A549 (cell line): Measurements from ENCODE around the gene TTC7B. TPM values are rescaled to one million over a fixed set of nuclear protein-coding genes. Genes with fewer than 3 reads are reported as not detected.

Source experiments
- ATAC-seq, 2 experiments: fragments of 200-7000 bp in 1 of 2; fragments of >200 bp in 1 of 2; cut with Nextera tagmentation in 1 of 2; cut with Tn5 transposase in 1 of 2; 3 replicates each; pipeline versions ENCODE4 v1.8.0 to v1.9.1; 2018 to 2020; ENCODE audit warnings: mild to moderate bottlenecking in 1 of 2, moderate library complexity in 1 of 2
- CTCF ChIA-PET: fragments of 300-600 bp; sonication (Branson Sonifier 250); formaldehyde crosslinking; extraction: SDS; loops from one replicate; lab custom pipeline; 2021; ENCODE audit warnings: antibody characterized with exemption, inconsistent platforms; lab: Yijun Ruan, JAX
- POLR2A ChIA-PET: fragments of 350-600 bp; formaldehyde crosslinking; extraction: SDS; loops from one replicate; lab custom pipeline; 2021; ENCODE audit warnings: antibody characterized with exemption, inconsistent platforms; lab: Yijun Ruan, JAX
- DNase-seq, 2 experiments: peaks; one replicate each; pipeline versions ENCODE4 v3.0.0 to v3.0.0-alpha.2; 2011 to 2016; ENCODE audit warnings: low read depth in 1 of 2, low spot score in 1 of 2
- FAIRE-seq: peaks from 2 replicates; lab custom pipeline; 2011; peaks lifted over from hg19 to GRCh38; lab: Jason Lieb, UNC
- H3K27ac ChIP-seq, 2 experiments: fragments of >200 bp; sonication (Bioruptor Twin); formaldehyde crosslinking; 3 replicates each; pipeline ENCODE4 v1.5.1; 2016 to 2017
- H3K4me1 ChIP-seq: fragments of >200 bp; sonication (Bioruptor Twin); formaldehyde crosslinking; 3 replicates; pipeline ENCODE4 v1.6.1; 2016
- H3K4me2 ChIP-seq: fragments of >200 bp; sonication (Bioruptor Twin); formaldehyde crosslinking; 3 replicates; pipeline ENCODE4 v1.6.1; 2016
- H3K4me3 ChIP-seq: fragments of >200 bp; sonication (Bioruptor Twin); formaldehyde crosslinking; 3 replicates; pipeline ENCODE4 v1.5.1; 2016
- H3K9me3 ChIP-seq: fragments of >200 bp; sonication (Bioruptor Twin); formaldehyde crosslinking; 3 replicates; pipeline ENCODE4 v1.6.1; 2016
- BCL3 ChIP-seq: fragments of >200 bp; sonication (Bioruptor Twin); formaldehyde crosslinking; IDR thresholded peaks from 3 replicates; pipeline ENCODE4 v1.6.1; 2016
- CBX8 ChIP-seq: fragments of 200-600 bp; sonication (generic); IDR thresholded peaks from 2 replicates; pipeline ENCODE4 v1.6.1; 2016
- CEBPB ChIP-seq, 2 experiments: fragments of >200 bp in 1 of 2; sonication (Bioruptor Twin) in 1 of 2; formaldehyde crosslinking in 1 of 2; IDR thresholded peaks; 2 replicates each; pipeline ENCODE4 v1.6.1; 2012 to 2016
- CHD2 ChIP-seq: fragments of 150-350 bp; IDR thresholded peaks from 2 replicates; pipeline ENCODE4 v1.6.1; 2014; ENCODE audit warnings: low read length; ENCODE audit not compliant: partially characterized antibody
- CHD4 ChIP-seq: fragments of 200-600 bp; sonication (generic); IDR thresholded peaks from 2 replicates; pipeline ENCODE4 v1.6.1; 2016; ENCODE audit warnings: antibody characterized with exemption, mild to moderate bottlenecking, borderline replicate concordance
- EP300 ChIP-seq, 2 experiments: fragments of >200 bp; sonication (Bioruptor Twin); formaldehyde crosslinking; IDR thresholded peaks; 2 replicates in 1 of 2; 3 replicates in 1 of 2; pipeline ENCODE4 v1.6.1; 2016 to 2017
- FOSL2 ChIP-seq, 2 experiments: fragments of 450-650 bp in 1 of 2; fragments of >200 bp in 1 of 2; sonication (Bioruptor Twin) in 1 of 2; formaldehyde crosslinking; IDR thresholded peaks; 2 replicates each; pipeline versions ENCODE4 v1.5.0 to v1.6.1; 2016 to 2020; ENCODE audit warnings: mild to moderate bottlenecking in 1 of 2, moderate library complexity in 1 of 2
- HMGXB4 ChIP-seq: fragments of 250-450 bp; sonication (Bioruptor Pico); IDR thresholded peaks from 2 replicates; pipeline ENCODE4 v1.5.0; 2021; ENCODE audit warnings: mild to moderate bottlenecking, moderate library complexity, borderline replicate concordance
- HOXB5 ChIP-seq: fragments of 250-450 bp; sonication (Bioruptor Pico); IDR thresholded peaks from 2 replicates; pipeline ENCODE4 v1.5.0; 2020; ENCODE audit warnings: mild to moderate bottlenecking, moderate library complexity
- JUNB ChIP-seq: fragments of >200 bp; sonication (Bioruptor Twin); formaldehyde crosslinking; IDR thresholded peaks from 2 replicates; pipeline ENCODE4 v1.6.1; 2016
- KDM1A ChIP-seq: fragments of 200-600 bp; sonication (generic); IDR thresholded peaks from 2 replicates; pipeline ENCODE4 v1.6.1; 2016; ENCODE audit warnings: low read depth, mild to moderate bottlenecking
- KDM5A ChIP-seq: fragments of 200-600 bp; sonication (generic); IDR thresholded peaks from 2 replicates; pipeline ENCODE4 v1.6.1; 2016; ENCODE audit warnings: antibody characterized with exemption, mild to moderate bottlenecking
- MAFK ChIP-seq: fragments of 450-650 bp; IDR thresholded peaks from 2 replicates; pipeline ENCODE4 v1.6.1; 2014; ENCODE audit not compliant: partially characterized antibody
- MAX ChIP-seq: IDR thresholded peaks from 2 replicates; pipeline ENCODE4 v1.6.1; 2012
- MYC ChIP-seq: IDR thresholded peaks from 2 replicates; pipeline ENCODE4 v1.6.1; 2012; ENCODE audit warnings: mild to moderate bottlenecking, inconsistent platforms, low read length, improper control_type of control experiment, borderline replicate concordance
- NFE2L2 ChIP-seq: fragments of 150-350 bp; conservative IDR thresholded peaks from 2 replicates; pipeline ENCODE4 v1.6.1; 2014; ENCODE audit warnings: low read length
- NPAS2 ChIP-seq: fragments of 250-450 bp; sonication (Bioruptor Pico); IDR thresholded peaks from 2 replicates; pipeline ENCODE4 v1.8.0; 2022; ENCODE audit warnings: mild to moderate bottlenecking, moderate library complexity, borderline replicate concordance
- POLR2A ChIP-seq: IDR thresholded peaks from 2 replicates; pipeline ENCODE4 v1.6.1; 2012; ENCODE audit warnings: mild to moderate bottlenecking, low read length
- POLR2AphosphoS2 ChIP-seq: conservative IDR thresholded peaks from 2 replicates; pipeline ENCODE4 v1.6.1; 2012; ENCODE audit warnings: low read length, improper control_type of control experiment, inconsistent platforms
- RCOR1 ChIP-seq: fragments of 150-350 bp; IDR thresholded peaks from 2 replicates; pipeline ENCODE4 v1.6.1; 2014; ENCODE audit warnings: antibody characterized with exemption, low read length, low read depth
- RFX5 ChIP-seq: fragments of 450-650 bp; IDR thresholded peaks from 2 replicates; pipeline ENCODE4 v1.7.1; 2014; ENCODE audit warnings: antibody characterized with exemption, mild to moderate bottlenecking, moderate library complexity
- SMC3 ChIP-seq: fragments of >200 bp; sonication (Bioruptor Twin); formaldehyde crosslinking; IDR thresholded peaks from 3 replicates; pipeline ENCODE4 v1.6.1; 2018; ENCODE audit warnings: inconsistent platforms
- SREBF2 ChIP-seq: fragments of 450-650 bp; IDR thresholded peaks from 2 replicates; pipeline ENCODE4 v1.6.1; 2014; ENCODE audit warnings: mild to moderate bottlenecking, moderate library complexity
- TP53 ChIP-seq: fragments of 250-450 bp; sonication (Bioruptor Pico); IDR thresholded peaks from 2 replicates; pipeline ENCODE4 v1.5.0; 2021; ENCODE audit warnings: mild to moderate bottlenecking, moderate library complexity
- ZFP36 ChIP-seq: fragments of 450-650 bp; IDR thresholded peaks from 2 replicates; pipeline ENCODE4 v1.6.1; 2014; ENCODE audit warnings: borderline replicate concordance; ENCODE audit not compliant: partially characterized antibody
- ZSCAN20 ChIP-seq: fragments of 250-450 bp; sonication (Bioruptor Pico); IDR thresholded peaks from 2 replicates; pipeline ENCODE4 v1.8.0; 2022; ENCODE audit warnings: mild to moderate bottlenecking, moderate library complexity
- WGBS: methylation state at CpG from one replicate; pipeline ENCODE4 v1.1.6; 2017; ENCODE audit errors: missing lambda C conversion rate; 5-methylcytosine and 5-hydroxymethylcytosine counted together
- polyA plus RNA-seq, 4 experiments: library from polyadenylated mRNA; depleted of rRNA in 3 of 4; stranded (reverse); fragments of >200 nt; fragmentation: RNase III in 1 of 4; extraction: RNeasy Plus Mini Kit Qiagen cat#74134 plus additional on column Dnase treatment in 1 of 4; gene quantifications; 2 replicates in 3 of 4; 3 replicates in 1 of 4; pipeline ENCODE4 v1.2.3, GENCODE V29; 2011 to 2017
- TF ChIP-seq, protein P1 (sequence below): fragments of 450-650 bp; IDR thresholded peaks from 2 replicates; pipeline ENCODE4 v1.6.1; 2014; ENCODE audit warnings: antibody characterized with exemption
- TF ChIP-seq, protein P2 (sequence below): IDR thresholded peaks from 2 replicates; pipeline ENCODE4 v1.6.1; 2012; ENCODE audit warnings: low read depth, borderline replicate concordance
- TF ChIP-seq, protein P3 (sequence below): fragments of 250-450 bp; sonication (Bioruptor Pico); IDR thresholded peaks from 2 replicates; pipeline ENCODE4 v1.5.0; 2020; ENCODE audit warnings: low read depth, mild to moderate bottlenecking, moderate library complexity

The TTC7B gene
- polyA plus RNA-seq, 2 of the 4 experiments (the other 2 are of a cell fraction): 16.6 to 28.0 TPM

DNA sequence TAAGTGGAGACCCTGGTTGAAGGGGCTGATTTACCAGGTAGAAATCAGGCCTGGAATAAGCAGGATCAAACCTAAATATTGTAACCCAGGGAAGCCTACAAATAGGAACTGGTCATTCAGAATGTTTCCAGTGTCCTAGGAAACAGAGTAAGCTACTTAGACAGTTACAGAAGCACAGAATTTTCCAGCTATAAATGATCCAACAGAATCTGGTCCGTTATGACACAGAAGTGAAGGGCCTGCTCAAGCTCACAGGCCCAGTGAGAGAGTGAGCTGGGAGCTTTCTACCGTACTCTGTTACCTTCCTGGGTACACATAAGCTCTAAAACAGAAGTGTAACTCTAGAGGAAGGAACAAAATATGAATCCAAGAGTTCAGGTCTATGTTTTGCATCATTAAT, 119.1 kb downstream of the TTC7B start:
- no peak for DNase-seq
- ATAC-seq: peak in 1 of 2 experiments; percentile 33; a peak in 2 of 6 replicates
- no peak for TF ChIP-seq SMC3
- no peak for TF ChIP-seq BCL3
- TF ChIP-seq, protein P1, sequence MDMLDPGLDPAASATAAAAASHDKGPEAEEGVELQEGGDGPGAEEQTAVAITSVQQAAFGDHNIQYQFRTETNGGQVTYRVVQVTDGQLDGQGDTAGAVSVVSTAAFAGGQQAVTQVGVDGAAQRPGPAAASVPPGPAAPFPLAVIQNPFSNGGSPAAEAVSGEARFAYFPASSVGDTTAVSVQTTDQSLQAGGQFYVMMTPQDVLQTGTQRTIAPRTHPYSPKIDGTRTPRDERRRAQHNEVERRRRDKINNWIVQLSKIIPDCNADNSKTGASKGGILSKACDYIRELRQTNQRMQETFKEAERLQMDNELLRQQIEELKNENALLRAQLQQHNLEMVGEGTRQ: no peak
- TF ChIP-seq TP53 (CRISPR knock-in tag): no peak
- no peak for TF ChIP-seq POLR2AphosphoS2
- no peak for TF ChIP-seq SREBF2
- TF ChIP-seq CHD2: no peak
- TF ChIP-seq HOXB5 (CRISPR knock-in tag): no peak
- TF ChIP-seq, protein P2, sequence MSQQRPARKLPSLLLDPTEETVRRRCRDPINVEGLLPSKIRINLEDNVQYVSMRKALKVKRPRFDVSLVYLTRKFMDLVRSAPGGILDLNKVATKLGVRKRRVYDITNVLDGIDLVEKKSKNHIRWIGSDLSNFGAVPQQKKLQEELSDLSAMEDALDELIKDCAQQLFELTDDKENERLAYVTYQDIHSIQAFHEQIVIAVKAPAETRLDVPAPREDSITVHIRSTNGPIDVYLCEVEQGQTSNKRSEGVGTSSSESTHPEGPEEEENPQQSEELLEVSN: no peak
- no peak for TF ChIP-seq NPAS2 (CRISPR knock-in tag)
- no peak for TF ChIP-seq KDM5A
- TF ChIP-seq HMGXB4 (CRISPR knock-in tag): no peak
- TF ChIP-seq RFX5: no peak
- TF ChIP-seq CEBPB (IDR thresholded peaks at IDR 0.05): no peak
- TF ChIP-seq ZFP36: no peak
- no peak for FAIRE-seq
- Histone ChIP-seq H3K4me1 (no peaks in the 10 kb centered on the region), H3K4me3 (no peak overlapping the region), H3K9me3 (no peaks in the 10 kb centered on the region), H3K4me2 (peak overlapping the region; percentile 35; the same call in 2 of the 3 replicates), H3K27ac (no peak overlapping the region)
- 71% methylated on average over 2 of the region's 2 CpGs for WGBS
- ChIA-PET POLR2A (interaction anchor here (1.0 to 2.2 kb wide), 3 partner anchors 297 to 396 kb away, joined by 3 to 10 read pairs (median 6); partner anchors contain the start of gene CALM1), CTCF (interaction anchor here (0.6 to 6.4 kb wide), 52 partner anchors 10 to 758 kb away, joined by 3 to 79 read pairs (median 4); partner anchors contain the start of gene CALM1)

- WGBS: 89% methylated on average over 4 of the region's 4 CpGs
- no peak for DNase-seq
- Histone ChIP-seq H3K27ac (no peak overlapping the region), H3K4me2 (no peak overlapping the region), H3K4me1 (no peaks in the 10 kb centered on the region), H3K4me3 (no peak overlapping the region)
- ChIA-PET POLR2A (interaction anchor here (1.0 to 2.2 kb wide), 3 partner anchors 297 to 395 kb away, joined by 3 to 10 read pairs (median 6); partner anchors contain the start of gene CALM1), CTCF (interaction anchor here (0.6 to 6.4 kb wide), 47 partner anchors 10 to 757 kb away, joined by 3 to 79 read pairs (median 4); partner anchors contain the start of gene CALM1)
- no peak for FAIRE-seq
- no peak for ATAC-seq
- TF ChIP-seq EP300 (IDR thresholded peaks at IDR 0.05) (no peak), HMGXB4 (CRISPR knock-in tag) (no peak), MYC (no peak), CHD4 (no peak), NFE2L2 (no peak), KDM1A (no peak), CHD2 (no peak), CBX8 (no peak), POLR2A (no peak), MAFK (no peak), FOSL2 (IDR thresholded peaks at IDR 0.05) (no peak), FOSL2 (CRISPR knock-in tag; IDR thresholded peaks at IDR 0.05) (no peak), ZFP36 (no peak), ZSCAN20 (CRISPR knock-in tag) (no peak), MAX (no peak), JUNB (no peak), KDM5A (no peak), RCOR1 (no peak)
- TF ChIP-seq, protein P3, sequence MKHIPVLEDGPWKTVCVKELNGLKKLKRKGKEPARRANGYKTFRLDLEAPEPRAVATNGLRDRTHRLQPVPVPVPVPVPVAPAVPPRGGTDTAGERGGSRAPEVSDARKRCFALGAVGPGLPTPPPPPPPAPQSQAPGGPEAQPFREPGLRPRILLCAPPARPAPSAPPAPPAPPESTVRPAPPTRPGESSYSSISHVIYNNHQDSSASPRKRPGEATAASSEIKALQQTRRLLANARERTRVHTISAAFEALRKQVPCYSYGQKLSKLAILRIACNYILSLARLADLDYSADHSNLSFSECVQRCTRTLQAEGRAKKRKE: no peak
- TF ChIP-seq, all 56 proteins: peak for 0
- no peaks in the 10 kb centered on the region for H3K9me3 ChIP-seq
Measured at GRCh38 chr14:90696720-90697119, 119.5 kb downstream of the TTC7B start.
